ENCODE data around the gene RASSF6. TPM values are rescaled to one million over a fixed set of nuclear protein-coding genes. Genes with fewer than 3 reads are reported as not detected.

Gene RASSF6
- total RNA-seq, 1 experiment from 2014 or later, result 1.6 TPM

- peaks cover 7% of the 10 kb centered on the region for H3K4me1 Mint-ChIP-seq (ENCODE audit: insufficient read depth, unreplicated experiment)
- no peaks in the 10 kb centered on the region for H3K36me3 Mint-ChIP-seq (ENCODE audit: insufficient read depth, unreplicated experiment)
- intact Hi-C loops (cut with micrococcal nuclease), result loop anchor here (5.0 kb wide), 1 partner anchor 376 kb away; the partner anchor contains the start of gene CXCL3
- no peak overlapping the region for H3K4me3 Mint-ChIP-seq (ENCODE audit: unreplicated experiment)
- H3K27me3 Mint-ChIP-seq (ENCODE audit: insufficient read depth, unreplicated experiment), result no peaks in the 10 kb centered on the region
- H3K9me3 Mint-ChIP-seq (ENCODE audit: unreplicated experiment), result no peaks in the 10 kb centered on the region
- POLR2A ChIA-PET, result interaction anchor here (0.9 to 8.6 kb wide), 5 partner anchors 67 to 474 kb away, joined by 3 to 40 read pairs (median 6); partner anchors contain the start of gene CXCL2
- no peak for DNase-seq (ENCODE audit: unreplicated experiment)
- no TSS peak for BruUV-seq (replicated peaks)
- TF ChIP-seq CTCF (IDR thresholded peaks at IDR 0.05; ENCODE audit: unreplicated experiment), result no peak
- H3K27ac Mint-ChIP-seq (ENCODE audit: low read depth, unreplicated experiment), result peak overlapping the region; percentile 22
- CTCF ChIA-PET, result interaction anchor here (0.6 to 9.1 kb wide), 10 partner anchors 8 to 476 kb away, joined by 3 to 183 read pairs (median 5); no protein-coding TSS in a partner anchor
Measured at GRCh38 chr4:73660808-73661207, 40.6 kb upstream of the RASSF6 start.

GRCh38 chr4:73653695-73654106, 33.5 kb upstream of the RASSF6 start:
- Mint-ChIP-seq H3K4me3 (ENCODE audit: unreplicated experiment) (no peak overlapping the region), H3K27ac (ENCODE audit: low read depth, unreplicated experiment) (no peak overlapping the region), H3K36me3 (ENCODE audit: insufficient read depth, unreplicated experiment) (no peaks in the 10 kb centered on the region), H3K9me3 (ENCODE audit: unreplicated experiment) (no peaks in the 10 kb centered on the region), H3K4me1 (ENCODE audit: insufficient read depth, unreplicated experiment) (peaks cover 14% of the 10 kb centered on the region), H3K27me3 (ENCODE audit: insufficient read depth, unreplicated experiment) (no peaks in the 10 kb centered on the region)
- POLR2A ChIA-PET, result interaction anchor here (0.8 to 2.1 kb wide), 2 partner anchors 80 to 395 kb away, joined by 3 to 8 read pairs; partner anchors contain the start of gene ANKRD17
- intact Hi-C loops (cut with micrococcal nuclease), result loop anchor here (1.0 to 5.0 kb wide), 5 partner anchors 60 to 342 kb away; no protein-coding TSS in a partner anchor
- CTCF ChIA-PET, result interaction anchor here (0.5 to 6.5 kb wide), 40 partner anchors 8 to 1027 kb away, joined by 3 to 126 read pairs (median 4); no protein-coding TSS in a partner anchor
- TF ChIP-seq CTCF (IDR thresholded peaks at IDR 0.05; ENCODE audit: unreplicated experiment), result peak; percentile 52
- DNase-seq (ENCODE audit: unreplicated experiment), result peak; percentile 71
- BruUV-seq (replicated peaks), result no TSS peak

GRCh38 chr4:73650250-73650649, 30.0 kb upstream of the RASSF6 start:
- H3K9me3 Mint-ChIP-seq (ENCODE audit: unreplicated experiment), result no peaks in the 10 kb centered on the region

More at GRCh38 chr4:73650250-73650649, 30.0 kb upstream of the RASSF6 start:
- BruUV-seq (replicated peaks), result no TSS peak
- no peaks in the 10 kb centered on the region for H3K27me3 Mint-ChIP-seq (ENCODE audit: insufficient read depth, unreplicated experiment)
- intact Hi-C loops (cut with micrococcal nuclease), result loop anchor here (5.0 kb wide), 1 partner anchor 203 kb away; no protein-coding TSS in a partner anchor
- TF ChIP-seq CTCF (IDR thresholded peaks at IDR 0.05; ENCODE audit: unreplicated experiment), result no peak
- peaks cover 14% of the 10 kb centered on the region for H3K4me1 Mint-ChIP-seq (ENCODE audit: insufficient read depth, unreplicated experiment)
- H3K36me3 Mint-ChIP-seq (ENCODE audit: insufficient read depth, unreplicated experiment), result no peaks in the 10 kb centered on the region
- POLR2A ChIA-PET, result interaction anchor here (0.9 to 2.8 kb wide), 7 partner anchors 30 to 309 kb away, joined by 3 to 14 read pairs (median 9); partner anchors contain the start of gene RASSF6
- CTCF ChIA-PET, result interaction anchor here (0.7 to 6.5 kb wide), 5 partner anchors 33 to 309 kb away, joined by 3 to 126 read pairs (median 42); no protein-coding TSS in a partner anchor
- peak overlapping the region; percentile 36 for H3K27ac Mint-ChIP-seq (ENCODE audit: low read depth, unreplicated experiment)
- H3K4me3 Mint-ChIP-seq (ENCODE audit: unreplicated experiment), result no peak overlapping the region
- DNase-seq (ENCODE audit: unreplicated experiment), result no peak
